AG04450 (cell line): ENCODE measurements around the gene NUP210. TPM values are rescaled to one million over a fixed set of nuclear protein-coding genes. Genes with fewer than 3 reads are reported as not detected.

ENCODE experiments used
- CTCF ChIA-PET: fragments of 300-600, 350-600 bp; formaldehyde crosslinking; extraction: SDS; loops from one replicate; lab custom pipeline; 2022; ENCODE audit warnings: antibody characterized with exemption, inconsistent platforms; lab: Charles Lee
- POLR2A ChIA-PET: fragments of 350-600 bp; formaldehyde crosslinking; extraction: SDS; loops from one replicate; lab custom pipeline; 2021; ENCODE audit warnings: antibody characterized with exemption, inconsistent platforms; lab: Yijun Ruan, JAX
- DNase-seq: peaks from one replicate; pipeline ENCODE4 v3.0.0-alpha.2; 2011; ENCODE audit warnings: low read depth, low spot score
- H3K27ac ChIP-seq: one replicate; pipeline ENCODE4 v1.5.1; 2012; ENCODE audit warnings: low read depth, low read length, control low read depth
- H3K27me3 ChIP-seq: one replicate; pipeline ENCODE4 v1.6.0; 2012; ENCODE audit warnings: low read length; ENCODE audit not compliant: control insufficient read depth, insufficient read depth
- H3K4me3 ChIP-seq: 2 replicates; pipeline ENCODE4 v1.5.1; 2011; ENCODE audit warnings: mild to moderate bottlenecking, low read depth, low read length, control low read depth
- H3K9me3 ChIP-seq: 2 replicates; pipeline ENCODE4 v1.5.1; 2012; ENCODE audit warnings: low read length; ENCODE audit not compliant: control insufficient read depth, insufficient read depth
- CTCF ChIP-seq: IDR thresholded peaks from 2 replicates; pipeline ENCODE4 v1.5.1; 2011; ENCODE audit warnings: low read depth, low read length, control low read depth, inconsistent platforms
- polyA plus RNA-seq: library from polyadenylated mRNA; depleted of rRNA; stranded (reverse); fragments of >200 nt; gene quantifications from 2 replicates; pipeline ENCODE4 v1.2.3, GENCODE V29; 2011

Gene NUP210
- polyA plus RNA-seq, 1 experiment, result 0.05 TPM

GRCh38 chr3:13277196-13277813 lies 142.8 kb downstream of the NUP210 start:
- POLR2A ChIA-PET, result no interaction called here
- Histone ChIP-seq H3K9me3 (no peaks in the 10 kb centered on the region; the same call in 1 of the 2 replicates), H3K27ac (no peak overlapping the region), H3K4me3 (no peak overlapping the region), H3K27me3 (peaks cover 42% of the 10 kb centered on the region)
- CTCF ChIA-PET, result interaction anchor here (0.8 kb wide), 1 partner anchor 176 kb away, joined by 3 read pairs; no protein-coding TSS in a partner anchor
- TF ChIP-seq CTCF, result no peak
- DNase-seq, result no peak

- H3K9me3 ChIP-seq, result no peaks in the 10 kb centered on the region
- CTCF ChIA-PET, result interaction anchor here (0.8 kb wide), 1 partner anchor 177 kb away, joined by 3 read pairs; no protein-coding TSS in a partner anchor
- no peak overlapping the region for H3K4me3 ChIP-seq
- no peak for TF ChIP-seq CTCF
- DNase-seq, result no peak
- peaks cover 36% of the 10 kb centered on the region for H3K27me3 ChIP-seq
- H3K27ac ChIP-seq, result no peak overlapping the region
- POLR2A ChIA-PET, result no interaction called here
Measured at GRCh38 chr3:13276438-13277195, 143.5 kb downstream of the NUP210 start.

- TF ChIP-seq CTCF, result no peak
- CTCF ChIA-PET, result interaction anchor here (0.6 to 0.9 kb wide), 2 partner anchors 178 to 180 kb away, joined by 3 read pairs; no protein-coding TSS in a partner anchor
- no peak for DNase-seq
- Histone ChIP-seq H3K4me3 (no peak overlapping the region), H3K27ac (no peak overlapping the region), H3K9me3 (no peaks in the 10 kb centered on the region), H3K27me3 (peaks cover 25% of the 10 kb centered on the region)
- POLR2A ChIA-PET, result no interaction called here
Measured at GRCh38 chr3:13275376-13276005, 144.6 kb downstream of the NUP210 start.

GRCh38 chr3:13274551-13275332 lies 145.4 kb downstream of the NUP210 start:
- no peak for DNase-seq
- no peak for TF ChIP-seq CTCF
- CTCF ChIA-PET, result interaction anchor here (0.9 kb wide), 1 partner anchor 178 kb away, joined by 3 read pairs; no protein-coding TSS in a partner anchor
- Histone ChIP-seq H3K4me3 (no peak overlapping the region), H3K9me3 (no peaks in the 10 kb centered on the region), H3K27ac (no peak overlapping the region), H3K27me3 (peaks cover 21% of the 10 kb centered on the region)
- POLR2A ChIA-PET, result no interaction called here
